ENCODE results near the gene FBXO24.

FBXO24 gene

GRCh38 chr7:100591596-100591995 lies 5.5 kb downstream of the FBXO24 start:
- DNase-seq: no peak

- no peak for DNase-seq
Observed at GRCh38 chr7:100595188-100595587, 9.1 kb downstream of the FBXO24 start.

GRCh38 chr7:100598425-100598824 lies 12.3 kb downstream of the FBXO24 start:
- no peak for DNase-seq

DNA sequence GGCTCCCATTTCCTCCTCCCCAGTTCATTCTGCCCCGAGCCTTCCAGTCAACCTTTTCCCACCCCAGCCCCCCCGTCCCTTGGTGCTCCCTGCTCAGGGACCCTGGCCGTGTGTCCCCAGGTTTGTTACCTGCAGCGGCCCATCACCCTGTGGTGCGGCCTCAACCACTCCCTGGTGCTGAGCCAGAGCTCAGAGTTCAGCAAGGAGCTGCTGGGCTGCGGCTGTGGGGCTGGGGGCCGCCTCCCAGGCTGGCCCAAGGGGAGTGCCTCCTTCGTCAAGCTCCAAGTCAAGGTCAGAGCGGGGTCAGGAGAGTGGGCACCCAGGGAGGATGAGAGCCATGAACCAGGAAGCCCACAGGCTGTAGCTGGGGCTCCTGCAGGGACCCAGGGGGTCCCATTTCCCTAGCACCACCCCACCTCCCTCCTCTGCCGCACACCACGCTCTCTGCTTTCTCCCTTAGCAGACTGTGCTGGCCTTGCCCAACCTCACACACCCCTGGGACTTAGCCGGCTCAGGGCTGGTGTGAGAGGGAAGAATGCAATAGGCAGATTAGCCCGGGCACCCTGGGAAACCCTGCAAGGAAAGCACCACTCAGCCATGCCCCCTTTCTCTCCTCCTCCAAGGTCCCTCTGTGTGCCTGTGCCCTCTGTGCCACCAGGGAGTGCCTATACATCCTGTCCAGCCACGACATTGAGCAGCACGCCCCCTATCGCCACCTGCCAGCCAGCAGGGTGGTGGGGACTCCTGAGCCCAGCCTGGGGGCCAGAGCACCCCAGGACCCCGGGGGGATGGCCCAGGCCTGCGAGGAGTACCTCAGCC lies 14.0 kb downstream of the FBXO24 start:
- DNase-seq: no peak

GRCh38 chr7:100600730-100601038 lies 14.6 kb downstream of the FBXO24 start:
- DNase-seq: no peak

DNA sequence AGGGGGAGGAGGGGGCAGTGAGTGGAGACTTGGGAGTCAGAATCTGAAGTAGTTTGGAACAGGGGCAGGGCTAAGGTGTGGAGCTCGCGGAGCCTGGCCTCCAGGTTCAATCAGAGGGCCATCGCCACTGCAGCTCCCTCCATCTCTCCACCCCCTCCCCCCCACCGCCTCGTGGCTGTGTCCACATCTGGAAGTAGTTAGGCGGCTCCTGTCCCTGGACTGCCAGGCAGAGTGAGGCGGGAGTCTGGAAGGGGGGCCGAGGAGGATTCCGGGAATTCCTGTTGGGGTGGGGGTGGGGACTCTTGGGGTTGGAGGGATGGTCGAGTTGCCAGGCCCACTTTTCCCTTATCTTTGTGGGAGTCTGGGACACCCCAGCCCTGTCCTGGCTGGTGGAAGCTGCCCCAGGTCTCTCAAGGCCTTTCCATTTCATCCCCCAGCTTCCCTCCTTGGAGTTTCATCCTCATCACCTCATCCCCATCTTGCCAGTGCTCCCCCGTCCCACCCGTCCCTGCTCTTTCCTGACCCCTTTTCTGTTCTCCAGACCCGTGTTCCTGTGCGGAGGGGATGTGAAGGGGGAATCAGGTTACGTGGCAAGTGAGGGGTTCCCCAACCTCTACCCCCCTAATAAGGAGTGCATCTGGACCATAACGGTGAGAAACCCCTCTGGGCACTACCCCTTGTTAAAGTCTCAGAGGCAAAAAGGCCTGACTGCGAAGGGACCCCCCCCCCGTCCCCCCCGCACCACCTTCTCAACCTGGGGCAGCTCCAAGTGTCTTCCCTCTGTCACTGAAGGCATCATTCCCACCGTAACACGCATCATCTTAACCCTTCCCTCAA lies 17.0 kb downstream of the FBXO24 start:
- no peak for DNase-seq

DNA sequence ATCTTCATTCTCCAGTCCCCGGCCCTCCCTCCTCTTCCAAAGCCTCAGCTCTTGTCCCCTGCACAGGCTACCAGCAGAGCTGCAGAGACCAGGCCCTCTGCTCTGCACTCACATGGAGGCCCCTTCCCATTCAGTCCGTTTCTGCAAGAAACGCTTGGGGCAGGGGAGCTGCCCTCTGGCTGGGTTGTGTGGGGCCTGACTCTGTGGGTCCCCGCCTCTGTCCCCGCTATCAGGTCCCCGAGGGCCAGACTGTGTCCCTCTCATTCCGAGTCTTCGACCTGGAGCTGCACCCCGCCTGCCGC lies 17.5 kb downstream of the FBXO24 start:
- no peak for DNase-seq

- DNase-seq: peak; percentile 79 to 93 (median 86)
Observed at GRCh38 chr7:100604028-100604975, 18.2 kb downstream of the FBXO24 start.

DNA sequence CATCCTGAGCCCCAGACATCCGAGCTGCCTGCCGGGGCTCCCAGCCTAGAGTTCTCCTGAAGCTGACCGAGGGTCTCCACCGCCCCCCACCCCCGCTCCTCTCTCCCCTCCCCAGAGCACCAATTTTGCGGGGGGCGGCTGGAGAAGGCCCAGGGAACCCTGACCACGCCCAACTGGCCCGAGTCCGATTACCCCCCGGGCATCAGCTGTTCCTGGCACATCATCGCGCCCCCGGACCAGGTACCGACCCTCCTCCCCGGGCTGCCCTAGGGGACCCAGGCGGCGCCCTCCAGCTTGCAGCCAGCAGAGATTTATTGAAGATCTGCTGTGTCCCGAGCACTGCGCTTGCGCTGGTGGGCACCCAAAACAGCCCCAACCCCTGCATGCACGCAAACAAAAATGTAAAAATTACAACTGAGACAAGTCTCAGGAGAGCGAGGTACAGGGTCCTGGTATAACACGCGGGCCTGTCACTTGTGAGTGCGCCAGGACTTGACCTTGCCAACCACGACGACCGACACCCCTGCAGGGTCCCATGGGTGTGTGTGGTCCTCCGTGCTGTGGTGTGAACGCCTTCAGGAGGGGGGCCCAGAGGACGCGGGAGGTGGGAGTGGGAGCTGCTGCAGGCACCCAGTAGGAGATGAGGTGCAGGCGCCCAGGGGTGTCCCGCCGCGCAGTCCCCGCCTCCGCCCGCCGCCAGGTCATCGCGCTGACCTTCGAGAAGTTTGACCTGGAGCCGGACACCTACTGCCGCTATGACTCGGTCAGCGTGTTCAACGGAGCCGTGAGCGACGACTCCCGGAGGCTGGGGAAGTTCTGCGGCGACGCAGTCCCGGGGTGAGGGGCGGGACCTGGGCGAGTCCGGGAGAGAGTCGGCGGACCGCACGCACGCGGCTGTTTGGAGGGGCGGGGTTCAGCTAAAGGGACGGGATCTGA lies 19.1 kb downstream of the FBXO24 start:
- peak; percentile 57 to 84 (median 72) for DNase-seq

DNA sequence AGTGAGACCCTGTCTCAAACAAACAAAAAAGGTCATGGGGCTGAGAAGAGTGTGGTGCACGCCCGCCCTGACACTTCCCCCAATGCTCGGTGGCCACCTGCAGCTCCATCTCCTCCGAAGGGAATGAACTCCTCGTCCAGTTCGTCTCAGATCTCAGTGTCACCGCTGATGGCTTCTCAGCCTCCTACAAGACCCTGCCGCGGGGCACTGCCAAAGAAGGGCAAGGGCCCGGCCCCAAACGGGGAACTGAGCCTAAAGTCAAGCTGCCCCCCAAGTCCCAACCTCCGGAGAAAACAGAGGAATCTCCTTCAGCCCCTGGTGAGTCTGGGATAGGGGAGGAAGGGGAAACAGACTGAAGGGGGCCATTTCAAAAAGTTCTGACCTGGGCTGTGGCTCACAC lies 20.2 kb downstream of the FBXO24 start:
- DNase-seq: no peak

DNA sequence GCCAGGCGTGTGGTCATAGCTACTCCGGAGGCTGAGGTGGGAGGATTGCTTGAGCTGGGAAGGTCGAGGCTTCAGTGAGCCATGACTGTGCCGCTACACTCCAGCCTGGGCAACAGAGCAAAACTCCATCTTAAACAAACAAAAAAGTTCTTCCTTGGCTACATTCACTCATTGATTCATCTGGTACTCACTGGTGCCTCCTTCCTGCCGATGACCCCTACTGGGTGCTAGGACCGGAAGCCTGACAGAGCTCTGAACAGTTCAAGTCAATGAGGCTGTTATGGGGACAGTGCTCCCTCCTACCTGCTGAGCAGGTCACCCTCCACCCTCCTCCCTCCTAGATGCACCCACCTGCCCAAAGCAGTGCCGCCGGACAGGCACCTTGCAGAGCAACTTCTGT lies 21.0 kb downstream of the FBXO24 start:
- no peak for DNase-seq

GRCh38 chr7:100609958-100610357 lies 23.8 kb downstream of the FBXO24 start:
- DNase-seq: peak in 3 of 4 experiments; percentile 21 to 57 (median 52)

DNA sequence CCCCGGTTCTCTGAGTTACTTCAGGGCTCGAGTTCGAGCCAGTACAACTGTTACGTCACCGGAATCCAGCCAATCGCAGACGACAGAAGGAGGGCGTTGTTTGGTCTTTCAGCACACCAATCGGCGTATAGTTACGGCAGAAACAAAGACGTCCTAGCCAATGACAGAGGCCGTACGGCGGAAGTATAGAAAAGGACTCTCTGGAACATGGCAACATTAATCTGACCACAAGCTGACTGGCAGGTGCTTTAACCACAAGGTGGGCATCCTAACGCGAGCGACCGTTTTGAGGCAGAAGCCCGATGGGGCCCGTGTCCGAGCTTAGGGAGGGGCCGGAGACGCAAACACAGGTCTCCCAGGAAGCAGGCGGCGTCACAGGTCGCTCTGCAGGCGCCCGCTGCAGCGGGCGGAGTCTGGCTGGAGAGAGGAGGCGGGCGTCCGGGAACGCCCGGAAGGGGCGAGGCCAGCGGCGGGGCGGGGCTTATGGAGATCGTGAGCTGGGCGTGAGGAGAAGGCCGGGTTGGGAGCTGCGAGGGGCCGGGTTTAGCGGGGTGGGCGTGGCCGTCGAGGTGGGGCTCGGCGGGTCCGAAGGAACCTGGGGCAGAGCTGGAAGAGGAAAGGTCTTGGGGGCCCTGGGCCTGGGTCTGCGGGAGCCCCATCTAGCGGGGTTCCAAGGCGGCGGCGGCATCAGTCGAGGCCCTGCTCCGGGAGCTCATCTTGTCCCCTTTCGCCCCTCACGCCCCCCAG lies 26.0 kb downstream of the FBXO24 start, which contains the start of gene MOSPD3:
TSS of gene MOSPD3 (plus strand) at position 558 of the 747 bp plus-strand sequence. CDS start 252 bp downstream, outside the sequence.
- DNase-seq: peak; percentile 98 to 99 (median 99)

- DNase-seq: no peak
Observed at GRCh38 chr7:100612730-100613390, 26.7 kb downstream of the FBXO24 start.

DNA sequence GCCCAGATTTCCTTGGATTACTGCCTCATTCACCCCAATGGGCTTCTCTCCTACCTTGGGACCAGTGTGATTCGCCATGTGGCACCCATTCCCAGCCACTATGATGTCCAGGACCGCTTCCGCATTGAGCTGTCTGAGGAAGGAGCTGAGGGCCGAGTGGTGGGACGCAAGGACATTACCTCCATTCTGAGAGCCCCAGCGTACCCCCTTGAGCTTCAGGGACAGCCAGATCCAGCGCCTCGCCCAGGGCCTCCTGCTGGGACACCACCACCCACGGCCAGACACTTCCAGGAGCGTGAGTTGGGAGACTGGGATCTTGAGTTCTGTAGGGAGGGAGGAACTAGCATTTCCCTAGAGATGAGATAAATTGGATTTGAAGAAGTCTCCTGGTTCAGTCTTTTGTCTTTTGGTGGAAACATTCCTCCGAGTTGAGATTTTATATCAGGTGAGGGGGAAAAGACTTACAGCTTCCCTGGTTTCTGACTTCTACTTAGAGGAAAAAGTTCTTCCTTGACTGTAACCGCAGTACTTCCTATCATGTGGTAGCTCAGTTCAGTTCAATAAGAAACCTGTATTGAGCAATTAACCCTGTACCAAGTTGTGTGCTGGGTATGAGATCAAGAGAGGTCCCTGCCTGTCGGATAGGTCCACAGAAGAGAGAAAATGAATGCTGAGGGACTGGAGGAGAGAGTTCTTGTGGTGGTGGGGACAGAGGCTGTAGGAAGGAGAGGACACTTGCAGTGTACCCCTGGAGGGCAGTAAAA lies 27.5 kb downstream of the FBXO24 start:
- DNase-seq: peak in 3 of 4 experiments; percentile 12 to 60 (median 56)

DNA sequence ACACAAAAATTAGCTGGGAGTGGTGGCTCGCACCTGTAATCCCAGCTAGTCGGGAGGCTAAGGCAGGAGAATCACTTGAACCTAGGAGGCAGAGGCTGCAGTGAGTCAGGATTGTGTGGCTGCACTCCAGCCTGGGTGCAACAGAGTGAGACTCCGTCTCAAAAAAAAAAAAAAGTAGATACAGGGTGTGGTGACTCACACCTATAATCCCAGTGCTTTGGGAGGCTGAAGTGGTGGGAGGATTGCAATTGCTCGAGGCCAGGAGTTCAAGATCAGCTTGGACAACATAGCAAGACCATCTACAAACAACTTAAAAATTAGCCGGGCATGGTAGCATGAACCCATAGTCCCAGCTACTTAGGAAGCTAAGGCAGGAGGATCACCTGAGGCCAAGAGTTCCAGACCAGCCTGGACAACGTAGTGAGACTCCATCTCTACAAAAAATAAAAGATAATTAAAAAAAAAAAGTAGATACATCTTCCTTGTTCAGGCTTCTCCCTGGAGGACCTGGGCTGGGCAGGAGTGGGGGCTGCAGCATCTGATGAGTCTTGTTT lies 28.3 kb downstream of the FBXO24 start:
- no peak for DNase-seq

GRCh38 chr7:100620239-100620638 lies 34.1 kb downstream of the FBXO24 start:
- no peak for DNase-seq

DNA sequence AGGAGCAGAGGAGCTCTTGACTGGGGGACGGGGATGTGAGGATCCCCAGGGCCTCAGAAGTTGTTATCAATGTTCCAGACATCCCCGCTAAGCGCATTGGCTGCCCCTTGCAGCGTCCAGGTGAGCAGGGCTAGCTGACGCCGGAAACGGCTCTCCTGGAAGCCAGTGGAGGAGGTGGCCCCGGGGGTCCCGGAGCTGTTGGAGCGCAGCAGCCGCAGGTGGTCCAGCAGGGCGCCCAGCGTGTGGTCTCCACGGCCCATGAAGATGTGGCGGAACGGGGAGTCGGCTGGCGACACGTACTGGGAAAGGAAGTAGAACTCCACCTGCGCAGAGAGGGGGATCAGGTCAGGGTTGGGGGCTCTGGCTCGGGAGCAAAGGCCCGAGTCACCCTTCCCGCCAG lies 34.7 kb downstream of the FBXO24 start:
- DNase-seq: no peak

DNA sequence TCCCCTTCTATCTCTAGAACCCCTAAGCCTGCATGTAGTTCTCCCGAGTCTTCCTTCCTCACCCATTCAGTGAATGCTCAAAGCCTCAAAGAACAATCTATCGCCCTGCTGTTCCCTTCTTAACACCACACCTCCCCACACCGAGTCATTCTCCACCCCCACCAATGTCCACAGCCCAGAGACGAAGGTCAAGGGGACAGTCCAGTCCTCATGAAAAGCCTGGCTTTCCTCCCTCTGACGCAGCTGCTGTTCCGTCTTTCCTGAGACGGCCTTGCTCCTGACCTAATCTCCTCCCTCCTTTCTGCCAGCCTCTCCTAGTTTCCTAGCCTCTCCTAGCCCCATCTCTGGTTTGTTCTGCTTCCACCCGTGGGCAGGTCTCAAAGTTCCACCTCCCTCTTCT lies 35.4 kb downstream of the FBXO24 start:
- DNase-seq: no peak
